Fibroblast of lung (primary cell): ENCODE data around the gene RALY. TPM values are rescaled to one million over a fixed set of nuclear protein-coding genes. Genes with fewer than 3 reads are reported as not detected.

Experiments used
- DNase-seq, 2 donors: peaks; one replicate each; pipeline versions ENCODE4 v3.0.0 to v3.0.0-alpha.2; 2010; ENCODE audit warnings: low read depth in 2 of 2
- H2AFZ ChIP-seq: 2 replicates; pipeline ENCODE4 v1.5.1; 2012; ENCODE audit warnings: low read length, control low read depth, inconsistent platforms
- H3K27ac ChIP-seq: 2 replicates; pipeline ENCODE4 v1.5.1; 2011; ENCODE audit warnings: low read length, control low read depth; ENCODE audit not compliant: insufficient read depth
- H3K27me3 ChIP-seq: 2 replicates; pipeline ENCODE4 v1.5.1; 2011; ENCODE audit warnings: mild to moderate bottlenecking, low read length; ENCODE audit not compliant: control insufficient read depth, insufficient read depth
- H3K36me3 ChIP-seq: 2 replicates; pipeline ENCODE4 v1.5.1; 2011; ENCODE audit warnings: low read length; ENCODE audit not compliant: control insufficient read depth, insufficient read depth
- H3K4me1 ChIP-seq: 2 replicates; pipeline ENCODE4 v1.5.1; 2011; ENCODE audit warnings: low read length; ENCODE audit not compliant: control insufficient read depth, insufficient read depth; ENCODE audit errors: extremely low read depth
- H3K4me2 ChIP-seq: 2 replicates; pipeline ENCODE4 v1.5.1; 2011; ENCODE audit warnings: low read length, control low read depth; ENCODE audit not compliant: insufficient read depth; ENCODE audit errors: extremely low read depth
- H3K4me3 ChIP-seq, 4 experiments: fragments of 200-600 bp in 1 of 4; sonication (generic) in 1 of 4; replicated peaks in 1 of 4; 2 replicates each; pipeline ENCODE4 v1.5.1; 2011 to 2016; ENCODE audit warnings: low read length in 4 of 4, low read depth in 3 of 4, mild to moderate bottlenecking in 3 of 4, control low read depth in 2 of 4, inconsistent platforms in 1 of 4, mixed read lengths in 1 of 4; ENCODE audit not compliant: insufficient read depth in 1 of 4; ENCODE audit errors: control extremely low read depth in 1 of 4
- H3K79me2 ChIP-seq: 2 replicates; pipeline ENCODE4 v1.5.1; 2012; ENCODE audit warnings: mild to moderate bottlenecking, low read length, inconsistent platforms; ENCODE audit not compliant: control insufficient read depth, insufficient read depth
- H3K9ac ChIP-seq: 2 replicates; pipeline ENCODE4 v1.5.1; 2011; ENCODE audit warnings: mild to moderate bottlenecking, low read length, control low read depth; ENCODE audit not compliant: insufficient read depth
- H3K9me3 ChIP-seq: 2 replicates; pipeline ENCODE4 v1.5.1; 2012; ENCODE audit warnings: low read depth, low read length; ENCODE audit not compliant: control insufficient read depth, insufficient read depth
- H4K20me1 ChIP-seq: 2 replicates; pipeline ENCODE4 v1.5.1; 2011; ENCODE audit warnings: low read length; ENCODE audit not compliant: control insufficient read depth, insufficient read depth; ENCODE audit errors: extremely low read depth
- EZH2 ChIP-seq: IDR thresholded peaks from 2 replicates; pipeline ENCODE4 v1.5.1; 2012; ENCODE audit warnings: low read length, control low read depth, mild to moderate bottlenecking; ENCODE audit errors: missing control alignments
- polyA plus RNA-seq, 2 donors: library from polyadenylated mRNA; depleted of rRNA in 1 of 2; stranded (reverse) in 1 of 2; unstranded in 1 of 2; fragments of >200 nt; gene quantifications; 2 replicates each; pipeline ENCODE4 v1.2.1, GENCODE V29; 2011 to 2012; ENCODE audit warnings: missing spikeins in 1 of 2
- total RNA-seq: library from RNA; depleted of rRNA; stranded (reverse); fragments of >200 nt; gene quantifications from 2 replicates; pipeline ENCODE4 v1.2.1, GENCODE V29; 2014
- TF ChIP-seq, protein P1 (sequence below), 2 donors: IDR thresholded peaks in 1 of 2; conservative IDR thresholded peaks in 1 of 2; 1 replicate in 1 of 2; 2 replicates in 1 of 2; pipeline ENCODE4 v1.5.1; 2011 to 2012; ENCODE audit warnings: low read length in 2 of 2, control low read depth in 1 of 2, inconsistent platforms in 1 of 2, low read depth in 1 of 2, mild to moderate bottlenecking in 1 of 2

The RALY gene
- total and polyA plus RNA-seq, 2 donors (not counting 1 experiment from before 2014, with no cell fraction given) = 54.5 to 57.1 TPM

DNA sequence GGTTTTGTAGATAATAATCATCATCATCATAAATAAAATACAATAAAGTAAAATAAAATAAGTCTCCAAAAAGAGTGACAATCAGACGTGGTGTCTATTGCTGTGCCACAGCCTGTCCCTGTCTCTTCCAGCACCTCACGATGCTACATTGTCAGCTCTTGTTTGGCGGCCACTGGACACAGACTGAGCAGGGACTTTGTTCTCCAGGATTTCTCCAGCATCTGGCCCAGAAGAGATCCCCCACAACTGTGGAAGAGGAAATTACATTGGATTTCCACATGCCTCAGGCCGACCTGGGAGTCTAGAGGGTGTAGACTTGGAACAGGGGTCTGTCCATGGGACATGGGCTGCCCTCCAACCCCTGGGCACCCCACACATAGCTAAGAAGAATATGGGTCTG lies 39.2 kb upstream of the RALY start:
- Histone ChIP-seq H3K9ac (no peak overlapping the region), H3K27me3 (peaks cover 2% of the 10 kb centered on the region), H3K9me3 (no peaks in the 10 kb centered on the region), H3K4me3 (no peak overlapping the region), H3K36me3 (no peaks in the 10 kb centered on the region), H3K79me2 (no peaks in the 10 kb centered on the region), H3K27ac (no peak overlapping the region), H3K4me1 (no peaks in the 10 kb centered on the region), H3K4me2 (no peak overlapping the region), H2AFZ (no peak overlapping the region), H4K20me1 (no peaks in the 10 kb centered on the region)
- TF ChIP-seq EZH2 = no peak
- TF ChIP-seq, protein P1, sequence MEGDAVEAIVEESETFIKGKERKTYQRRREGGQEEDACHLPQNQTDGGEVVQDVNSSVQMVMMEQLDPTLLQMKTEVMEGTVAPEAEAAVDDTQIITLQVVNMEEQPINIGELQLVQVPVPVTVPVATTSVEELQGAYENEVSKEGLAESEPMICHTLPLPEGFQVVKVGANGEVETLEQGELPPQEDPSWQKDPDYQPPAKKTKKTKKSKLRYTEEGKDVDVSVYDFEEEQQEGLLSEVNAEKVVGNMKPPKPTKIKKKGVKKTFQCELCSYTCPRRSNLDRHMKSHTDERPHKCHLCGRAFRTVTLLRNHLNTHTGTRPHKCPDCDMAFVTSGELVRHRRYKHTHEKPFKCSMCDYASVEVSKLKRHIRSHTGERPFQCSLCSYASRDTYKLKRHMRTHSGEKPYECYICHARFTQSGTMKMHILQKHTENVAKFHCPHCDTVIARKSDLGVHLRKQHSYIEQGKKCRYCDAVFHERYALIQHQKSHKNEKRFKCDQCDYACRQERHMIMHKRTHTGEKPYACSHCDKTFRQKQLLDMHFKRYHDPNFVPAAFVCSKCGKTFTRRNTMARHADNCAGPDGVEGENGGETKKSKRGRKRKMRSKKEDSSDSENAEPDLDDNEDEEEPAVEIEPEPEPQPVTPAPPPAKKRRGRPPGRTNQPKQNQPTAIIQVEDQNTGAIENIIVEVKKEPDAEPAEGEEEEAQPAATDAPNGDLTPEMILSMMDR (conservative IDR thresholded peaks at IDR 0.05 in 1 of 2, IDR thresholded peaks at IDR 0.05 in 1 of 2; ENCODE audit: low read depth in 1 of 2, low read length in 2 of 2) = no peak
- DNase-seq = no peak

GRCh38 chr20:33963751-33964150 lies 30.0 kb upstream of the RALY start:
- no peak overlapping the region for H3K9ac ChIP-seq
- no peak overlapping the region for H2AFZ ChIP-seq
- no peaks in the 10 kb centered on the region for H3K79me2 ChIP-seq
- no peaks in the 10 kb centered on the region for H3K4me1 ChIP-seq
- TF ChIP-seq EZH2 = no peak
- TF ChIP-seq, protein P1 (conservative IDR thresholded peaks at IDR 0.05 in 1 of 2, IDR thresholded peaks at IDR 0.05 in 1 of 2; ENCODE audit: low read depth in 1 of 2, low read length in 2 of 2) = no peak
- H3K27me3 ChIP-seq = peaks cover 2% of the 10 kb centered on the region
- no peak overlapping the region for H3K4me3 ChIP-seq
- no peaks in the 10 kb centered on the region for H3K36me3 ChIP-seq
- H4K20me1 ChIP-seq = no peaks in the 10 kb centered on the region
- DNase-seq = no peak
- H3K4me2 ChIP-seq = no peak overlapping the region
- H3K9me3 ChIP-seq = no peaks in the 10 kb centered on the region
- no peak overlapping the region for H3K27ac ChIP-seq

DNA sequence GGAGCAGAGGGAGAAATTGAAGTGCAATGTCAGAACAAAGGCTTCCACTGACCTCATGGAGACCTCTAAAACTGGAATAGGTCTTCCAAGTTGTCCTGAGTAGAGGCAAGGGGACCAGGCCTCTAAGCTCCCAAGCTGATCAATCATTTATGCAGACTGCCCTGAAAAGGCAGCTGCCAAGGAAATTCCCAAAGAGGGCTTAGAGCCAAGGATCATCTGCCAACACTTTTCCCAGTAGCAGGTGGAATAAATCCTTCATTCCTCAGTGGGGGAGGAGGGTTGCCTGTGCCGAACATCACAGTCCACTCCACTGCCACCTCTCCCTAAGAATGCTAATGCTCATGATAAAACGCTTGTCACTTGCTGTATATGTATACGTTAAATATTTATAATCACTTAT lies 29.3 kb upstream of the RALY start:
- TF ChIP-seq, protein P1 (conservative IDR thresholded peaks at IDR 0.05 in 1 of 2, IDR thresholded peaks at IDR 0.05 in 1 of 2; ENCODE audit: low read depth in 1 of 2, low read length in 2 of 2) = no peak
- TF ChIP-seq EZH2 = no peak
- Histone ChIP-seq H2AFZ (no peak overlapping the region), H3K9me3 (no peaks in the 10 kb centered on the region), H3K27me3 (peaks cover 2% of the 10 kb centered on the region), H3K36me3 (no peaks in the 10 kb centered on the region), H3K79me2 (no peaks in the 10 kb centered on the region), H3K4me2 (no peak overlapping the region), H3K27ac (no peak overlapping the region), H3K9ac (no peak overlapping the region), H3K4me3 (no peak overlapping the region), H4K20me1 (no peaks in the 10 kb centered on the region), H3K4me1 (no peaks in the 10 kb centered on the region)
- DNase-seq = no peak
